CD14-positive monocyte (primary cell): Measurements from ENCODE around the gene CDK12. TPM values are rescaled to one million over a fixed set of nuclear protein-coding genes. Genes with fewer than 3 reads are reported as not detected.
"Not testable (repeated sequence)": the region's sequence is repeated elsewhere in the genome, so short reads cannot be mapped to it uniquely, and the experiment has no call there.

Experiments used
- DNase-seq, 3 donors: peaks; one replicate each; pipeline ENCODE4 v3.0.0-alpha.2; 2011 to 2022
- H2AFZ ChIP-seq: 2 replicates; pipeline ENCODE4 v1.6.0; 2012; ENCODE audit warnings: mild to moderate bottlenecking, low read depth, low read length, inconsistent platforms; ENCODE audit not compliant: insufficient read depth, poor library complexity, severe bottlenecking
- H3K27ac ChIP-seq, 2 donors: 1 replicate in 1 of 2; 2 replicates in 1 of 2; pipeline ENCODE4 v1.5.1; 2012 to 2013; ENCODE audit warnings: low read length in 2 of 2, control low read depth in 1 of 2, inconsistent platforms in 1 of 2, low read depth in 1 of 2, mild to moderate bottlenecking in 1 of 2
- H3K27me3 ChIP-seq, 2 donors: one replicate each; pipeline versions ENCODE4 v1.6.0 to v1.6.1; 2011 to 2013; ENCODE audit warnings: low read length in 2 of 2; ENCODE audit not compliant: control insufficient read depth in 2 of 2, insufficient read depth in 2 of 2
- H3K36me3 ChIP-seq, 2 donors: replicated peaks in 1 of 2; 1 replicate in 1 of 2; 2 replicates in 1 of 2; pipeline versions ENCODE4 v1.5.1 to v1.6.1; 2012 to 2013; ENCODE audit warnings: low read length in 2 of 2, control low read depth in 1 of 2, inconsistent platforms in 1 of 2, mild to moderate bottlenecking in 1 of 2; ENCODE audit not compliant: insufficient read depth in 2 of 2, control insufficient read depth in 1 of 2
- H3K4me1 ChIP-seq, 2 donors: 1 replicate in 1 of 2; 2 replicates in 1 of 2; pipeline versions ENCODE4 v1.5.1 to v1.6.1; 2012 to 2013; ENCODE audit warnings: low read length in 2 of 2, control low read depth in 1 of 2, inconsistent platforms in 1 of 2, mild to moderate bottlenecking in 1 of 2, moderate library complexity in 1 of 2; ENCODE audit not compliant: insufficient read depth in 2 of 2, control insufficient read depth in 1 of 2
- H3K4me2 ChIP-seq: replicated peaks from 2 replicates; pipeline ENCODE3; 2012; ENCODE audit warnings: low read length, moderate library complexity, mild to moderate bottlenecking; ENCODE audit not compliant: poor library complexity, severe bottlenecking; ENCODE audit errors: extremely low read depth
- H3K4me3 ChIP-seq, 3 experiments: fragments of 200-600 bp in 1 of 3; sonication (generic) in 1 of 3; replicated peaks in 1 of 3; 1 replicate in 2 of 3; 2 replicates in 1 of 3; pipeline ENCODE4 v1.5.1; 2011 to 2013; ENCODE audit warnings: low read length in 3 of 3, mild to moderate bottlenecking in 3 of 3, control low read depth in 2 of 3, low read depth in 2 of 3, inconsistent platforms in 1 of 3, moderate library complexity in 1 of 3
- H3K79me2 ChIP-seq: 2 replicates; pipeline ENCODE4 v1.6.0; 2012; ENCODE audit warnings: mild to moderate bottlenecking, control low read depth, inconsistent platforms, low read length, moderate library complexity; ENCODE audit not compliant: insufficient read depth
- H3K9ac ChIP-seq: 2 replicates; pipeline ENCODE4 v1.6.0; 2017; ENCODE audit warnings: low read length, mild to moderate bottlenecking; ENCODE audit not compliant: insufficient read depth, poor library complexity, severe bottlenecking
- H3K9me3 ChIP-seq, 2 donors: replicated peaks in 1 of 2; 1 replicate in 1 of 2; 2 replicates in 1 of 2; pipeline versions ENCODE4 v1.5.1 to v1.6.1; 2012 to 2013; ENCODE audit warnings: low read length in 2 of 2, control low read depth in 1 of 2; ENCODE audit not compliant: control insufficient read depth in 1 of 2, insufficient read depth in 1 of 2
- H4K20me1 ChIP-seq: 2 replicates; pipeline ENCODE4 v1.6.0; 2012; ENCODE audit warnings: mild to moderate bottlenecking, low read length, control low read depth, moderate library complexity; ENCODE audit not compliant: insufficient read depth
- H3K27ac Mint-ChIP-seq, 7 donors: one replicate each; pipeline ENCODE4 v1.8.0; 2020; ENCODE audit warnings: mild to moderate bottlenecking in 7 of 7, mixed read lengths in 7 of 7, moderate library complexity in 6 of 7, inconsistent platforms in 2 of 7
- H3K27me3 Mint-ChIP-seq, 3 donors: one replicate each; pipeline ENCODE4 v1.8.0; 2021 to 2022; ENCODE audit warnings: low read depth in 3 of 3, mild to moderate bottlenecking in 3 of 3, mixed read lengths in 3 of 3, moderate library complexity in 3 of 3, inconsistent platforms in 1 of 3
- H3K36me3 Mint-ChIP-seq, 2 donors: one replicate each; pipeline ENCODE4 v1.8.0; 2020; ENCODE audit warnings: mixed read lengths in 2 of 2, inconsistent platforms in 1 of 2, mild to moderate bottlenecking in 1 of 2
- H3K4me1 Mint-ChIP-seq: one replicate; pipeline ENCODE4 v1.8.0; 2020; ENCODE audit warnings: mild to moderate bottlenecking, mixed read lengths
- H3K4me3 Mint-ChIP-seq, 2 donors: one replicate each; pipeline ENCODE4 v1.8.0; 2020; ENCODE audit warnings: mild to moderate bottlenecking in 2 of 2, mixed read lengths in 2 of 2, moderate library complexity in 1 of 2
- H3K9me3 Mint-ChIP-seq, 7 donors: one replicate each; pipeline ENCODE4 v1.8.0; 2020 to 2022; ENCODE audit warnings: mixed read lengths in 7 of 7, mild to moderate bottlenecking in 6 of 7, moderate library complexity in 6 of 7, inconsistent platforms in 2 of 7
- WGBS: methylation state at CpG from one replicate; pipeline ENCODE4 v1.1.5; 2013; ENCODE audit warnings: missing lambda C conversion rate; ENCODE audit not compliant: insufficient coverage; 5-methylcytosine and 5-hydroxymethylcytosine counted together
- intact Hi-C, 2 donors: fragments of 100-400 bp; cut with micrococcal nuclease; formaldehyde crosslinking; loops; one replicate each; pipeline versions ENCODE4 v1.15.0 to v1.15.1; 2023
- polyA plus RNA-seq, 3 donors: library from polyadenylated mRNA; depleted of rRNA in 1 of 3; unstranded in 2 of 3; stranded (reverse) in 1 of 3; fragments of 300-500 nt in 2 of 3; fragments of >200 nt in 1 of 3; fragmentation: Illumina TruSeq in 2 of 3; gene quantifications; 1 replicate in 2 of 3; 2 replicates in 1 of 3; pipeline ENCODE4 v1.2.3, GENCODE V29; 2012 to 2021
- TF ChIP-seq, protein P1 (sequence below): fragments of 200-600 bp; IDR thresholded peaks from one replicate; pipeline ENCODE4 v1.8.0; 2022; ENCODE audit warnings: antibody characterized with exemption, mild to moderate bottlenecking

CDK12 gene
- polyA plus RNA-seq, 3 donors = 0.62 to 21.9 (median 1.3) TPM

- H4K20me1 ChIP-seq = peaks cover 4% of the 10 kb centered on the region
- Mint-ChIP-seq H3K27me3 (peaks cover 0 to 3% (median 0%) of the 10 kb centered on the region in 3 donors), H3K4me3 (no peak overlapping the region), H3K36me3 (peaks cover 40 to 67% of the 10 kb centered on the region in 2 donors), H3K27ac (peak overlapping the region in 1 of 7 donors; percentile 56), H3K9me3 (peaks cover 0 to 3% (median 0%) of the 10 kb centered on the region in 7 donors), H3K4me1 (peaks cover 18% of the 10 kb centered on the region)
- no peak for DNase-seq
- H3K9ac ChIP-seq = no peak overlapping the region
- H2AFZ ChIP-seq = no peak overlapping the region
- H3K4me1 ChIP-seq = peaks cover 20 to 21% of the 10 kb centered on the region in 2 donors
- no peak overlapping the region for H3K4me2 ChIP-seq
- no peaks in the 10 kb centered on the region for H3K27me3 ChIP-seq
- H3K79me2 ChIP-seq = no peaks in the 10 kb centered on the region
- peaks cover 23 to 46% of the 10 kb centered on the region in 2 donors for H3K36me3 ChIP-seq
- intact Hi-C loops = loop anchor here in 1 of 2 donors (10.0 kb wide), 1 partner anchor 211 kb away; no protein-coding TSS in a partner anchor
- H3K4me3 ChIP-seq = no peak overlapping the region
- no peaks in the 10 kb centered on the region for H3K9me3 ChIP-seq
- no peak overlapping the region for H3K27ac ChIP-seq
- TF ChIP-seq, protein P1, sequence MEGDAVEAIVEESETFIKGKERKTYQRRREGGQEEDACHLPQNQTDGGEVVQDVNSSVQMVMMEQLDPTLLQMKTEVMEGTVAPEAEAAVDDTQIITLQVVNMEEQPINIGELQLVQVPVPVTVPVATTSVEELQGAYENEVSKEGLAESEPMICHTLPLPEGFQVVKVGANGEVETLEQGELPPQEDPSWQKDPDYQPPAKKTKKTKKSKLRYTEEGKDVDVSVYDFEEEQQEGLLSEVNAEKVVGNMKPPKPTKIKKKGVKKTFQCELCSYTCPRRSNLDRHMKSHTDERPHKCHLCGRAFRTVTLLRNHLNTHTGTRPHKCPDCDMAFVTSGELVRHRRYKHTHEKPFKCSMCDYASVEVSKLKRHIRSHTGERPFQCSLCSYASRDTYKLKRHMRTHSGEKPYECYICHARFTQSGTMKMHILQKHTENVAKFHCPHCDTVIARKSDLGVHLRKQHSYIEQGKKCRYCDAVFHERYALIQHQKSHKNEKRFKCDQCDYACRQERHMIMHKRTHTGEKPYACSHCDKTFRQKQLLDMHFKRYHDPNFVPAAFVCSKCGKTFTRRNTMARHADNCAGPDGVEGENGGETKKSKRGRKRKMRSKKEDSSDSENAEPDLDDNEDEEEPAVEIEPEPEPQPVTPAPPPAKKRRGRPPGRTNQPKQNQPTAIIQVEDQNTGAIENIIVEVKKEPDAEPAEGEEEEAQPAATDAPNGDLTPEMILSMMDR = no peak
Observed at GRCh38 chr17:39543664-39544063, 82.4 kb downstream of the CDK12 start.

DNA sequence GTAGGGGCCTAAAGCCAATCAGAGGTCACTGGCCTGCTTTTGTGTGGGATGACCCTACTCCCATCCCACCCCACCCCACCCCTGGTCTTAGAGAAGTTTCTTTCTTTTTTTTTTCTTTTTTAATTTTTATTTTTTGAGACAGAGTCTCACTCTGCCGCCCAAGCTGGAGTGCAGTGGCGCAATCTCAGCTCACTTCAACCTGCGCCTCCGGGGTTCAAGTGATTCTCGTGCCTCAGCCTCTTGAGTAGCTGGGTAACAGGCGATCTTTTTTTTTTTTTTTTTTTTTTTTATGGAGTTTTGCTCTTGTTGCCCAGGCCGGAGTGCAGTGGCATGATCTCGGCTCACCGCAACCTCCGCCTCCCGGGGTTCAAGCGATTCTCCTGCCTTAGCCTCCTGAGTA lies 83.1 kb downstream of the CDK12 start:
- 100% methylated on average over 6 of the region's 12 CpGs for WGBS
- peaks cover 30 to 53% of the 10 kb centered on the region in 2 donors for H3K36me3 ChIP-seq
- DNase-seq, H3K4me3 ChIP-seq, H3K27me3 ChIP-seq, H2AFZ ChIP-seq, H3K27me3 Mint-ChIP-seq, H4K20me1 ChIP-seq, H3K27ac ChIP-seq, H3K4me2 ChIP-seq, H3K79me2 ChIP-seq, H3K9me3 Mint-ChIP-seq, H3K9me3 ChIP-seq, H3K4me3 Mint-ChIP-seq, H3K9ac ChIP-seq: not testable (repeated sequence)
- H3K36me3 Mint-ChIP-seq = peaks cover 44 to 74% of the 10 kb centered on the region in 2 donors
- intact Hi-C loops = loop anchor here in 1 of 2 donors (10.0 kb wide), 1 partner anchor 210 kb away; no protein-coding TSS in a partner anchor
- H3K27ac Mint-ChIP-seq = peak overlapping the region in 1 of 7 donors; percentile 41
- peaks cover 11% of the 10 kb centered on the region for H3K4me1 Mint-ChIP-seq
- H3K4me1 ChIP-seq = peaks cover 13 to 14% of the 10 kb centered on the region in 2 donors
